IMR-90 (cell line): ENCODE data around the gene PDE5A. TPM values are rescaled to one million over a fixed set of nuclear protein-coding genes. Genes with fewer than 3 reads are reported as not detected.

Source experiments
- ATAC-seq: fragments of 200-7000 bp; cut with Tn5 transposase; 2 replicates; pipeline ENCODE4 v1.9.1; 2020; ENCODE audit warnings: low read depth, mild to moderate bottlenecking, moderate library complexity
- BruUV-seq: library from RNA; stranded (reverse); fragments of 400-500 nt; replicated peaks from 2 replicates; lab custom pipeline; 2021; lab: Mats Ljungman, UMichigan
- CTCF ChIA-PET: fragments of 300-600 bp; formaldehyde crosslinking; extraction: SDS; loops from one replicate; lab custom pipeline; 2021; ENCODE audit warnings: antibody characterized with exemption; lab: Yijun Ruan, JAX
- POLR2A ChIA-PET: fragments of 300-600 bp; sonication (Branson Sonifier 250); formaldehyde crosslinking; loops from one replicate; lab custom pipeline; 2022; ENCODE audit warnings: antibody characterized with exemption; ENCODE audit not compliant: unreplicated experiment; lab: Charles Lee
- DNase-seq: peaks from one replicate; pipeline ENCODE4 v3.0.0; 2013
- H2AFZ ChIP-seq: replicated peaks from 2 replicates; pipeline ENCODE3; 2013; ENCODE audit warnings: low read length, mild to moderate bottlenecking; ENCODE audit not compliant: poor library complexity
- H2AK5ac ChIP-seq: 2 replicates; pipeline ENCODE4 v1.6.1; 2013; ENCODE audit warnings: low read depth, low read length, inconsistent platforms
- H2AK9ac ChIP-seq: replicated peaks from 2 replicates; pipeline ENCODE3; 2013; ENCODE audit warnings: mild to moderate bottlenecking, low read depth, low read length, moderate library complexity; ENCODE audit not compliant: poor library complexity
- H2BK120ac ChIP-seq: 2 replicates; pipeline ENCODE4 v1.6.1; 2013; ENCODE audit warnings: low read depth, low read length, inconsistent platforms
- H2BK15ac ChIP-seq: 3 replicates; pipeline ENCODE4 v1.6.1; 2013; ENCODE audit warnings: low read depth, low read length, inconsistent platforms
- H2BK20ac ChIP-seq: 2 replicates; pipeline ENCODE4 v1.6.1; 2013; ENCODE audit warnings: low read depth, mild to moderate bottlenecking, inconsistent platforms, low read length, moderate library complexity
- H2BK5ac ChIP-seq: 2 replicates; pipeline ENCODE4 v1.6.1; 2013; ENCODE audit warnings: mild to moderate bottlenecking, low read depth, low read length, inconsistent platforms; ENCODE audit not compliant: poor library complexity, severe bottlenecking
- H3K14ac ChIP-seq: replicated peaks from 2 replicates; pipeline ENCODE4 v1.6.1; 2013; ENCODE audit warnings: low read depth, low read length, inconsistent platforms
- H3K18ac ChIP-seq: 2 replicates; pipeline ENCODE4 v1.6.1; 2013; ENCODE audit warnings: low read depth, low read length, control low read depth
- H3K23ac ChIP-seq: 2 replicates; pipeline ENCODE4 v1.6.1; 2013; ENCODE audit warnings: low read depth, low read length, inconsistent platforms
- H3K27ac ChIP-seq: 2 replicates; pipeline ENCODE4 v1.5.1; 2013; ENCODE audit warnings: mild to moderate bottlenecking, control low read depth, low read length; ENCODE audit not compliant: insufficient read depth
- H3K27me3 ChIP-seq: 2 replicates; pipeline ENCODE4 v1.6.1; 2013; ENCODE audit warnings: low read length; ENCODE audit not compliant: control insufficient read depth, insufficient read depth
- H3K36me3 ChIP-seq: 2 replicates; pipeline ENCODE4 v1.6.1; 2013; ENCODE audit warnings: low read length, mixed read lengths; ENCODE audit not compliant: control insufficient read depth, insufficient read depth
- H3K4ac ChIP-seq: 2 replicates; pipeline ENCODE4 v1.6.1; 2013; ENCODE audit warnings: low read depth, low read length, inconsistent platforms
- H3K4me1 ChIP-seq: 2 replicates; pipeline ENCODE4 v1.6.1; 2013; ENCODE audit warnings: low read length, mixed read lengths; ENCODE audit not compliant: control insufficient read depth, insufficient read depth
- H3K4me2 ChIP-seq: 2 replicates; pipeline ENCODE4 v1.6.1; 2013; ENCODE audit warnings: low read depth, mild to moderate bottlenecking, control low read depth, low read length, moderate library complexity
- H3K4me3 ChIP-seq: 2 replicates; pipeline ENCODE4 v1.5.1; 2013; ENCODE audit warnings: low read depth, mild to moderate bottlenecking, control low read depth, low read length, moderate library complexity; ENCODE audit not compliant: insufficient read depth
- H3K56ac ChIP-seq: 2 replicates; pipeline ENCODE4 v1.6.1; 2013; ENCODE audit warnings: low read length, inconsistent platforms; ENCODE audit not compliant: insufficient read depth; ENCODE audit errors: extremely low read depth
- H3K79me1 ChIP-seq, 2 experiments: 2 replicates each; pipeline ENCODE4 v1.6.1; 2013; ENCODE audit warnings: low read length in 2 of 2, inconsistent platforms in 1 of 2, low read depth in 1 of 2
- H3K9ac ChIP-seq: 2 replicates; pipeline ENCODE4 v1.6.1; 2013; ENCODE audit warnings: low read depth, low read length, control low read depth
- H3K9me1 ChIP-seq: 2 replicates; pipeline ENCODE4 v1.6.1; 2013; ENCODE audit warnings: low read length, inconsistent platforms; ENCODE audit not compliant: insufficient read depth
- H3K9me3 ChIP-seq: 2 replicates; pipeline ENCODE4 v1.6.1; 2013; ENCODE audit warnings: low read length; ENCODE audit not compliant: control insufficient read depth, insufficient read depth
- H4K20me1 ChIP-seq: 2 replicates; pipeline ENCODE4 v1.6.1; 2013; ENCODE audit warnings: low read length, inconsistent platforms; ENCODE audit not compliant: insufficient read depth
- H4K5ac ChIP-seq: 2 replicates; pipeline ENCODE4 v1.6.1; 2013; ENCODE audit warnings: mild to moderate bottlenecking, low read depth, low read length, control low read depth
- H4K8ac ChIP-seq, 2 experiments: 2 replicates each; pipeline ENCODE4 v1.6.1; 2013; ENCODE audit warnings: low read depth in 2 of 2, low read length in 2 of 2, control low read depth in 1 of 2, inconsistent platforms in 1 of 2
- H4K91ac ChIP-seq: 2 replicates; pipeline ENCODE4 v1.6.1; 2013; ENCODE audit warnings: low read depth, low read length, inconsistent platforms; ENCODE audit not compliant: insufficient read depth
- CHD1 ChIP-seq: IDR thresholded peaks from 2 replicates; pipeline ENCODE4 v1.6.1; 2012; ENCODE audit warnings: low read depth, low read length, improper control_type of control experiment
- MAFK ChIP-seq: IDR thresholded peaks from 2 replicates; pipeline ENCODE4 v1.6.1; 2012; ENCODE audit warnings: low read depth, low read length, improper control_type of control experiment
- MXI1 ChIP-seq: IDR thresholded peaks from 2 replicates; pipeline ENCODE4 v1.6.1; 2012; ENCODE audit warnings: low read depth, mild to moderate bottlenecking, low read length, moderate library complexity, borderline replicate concordance
- NFE2L2 ChIP-seq: fragments of 150-350 bp; IDR thresholded peaks from 2 replicates; pipeline ENCODE4 v1.6.1; 2016; ENCODE audit warnings: low read depth, mild to moderate bottlenecking, low read length
- POLR2A ChIP-seq: IDR thresholded peaks from 2 replicates; pipeline ENCODE4 v1.6.1; 2012; ENCODE audit warnings: mild to moderate bottlenecking, low read depth, low read length
- WGBS, 2 experiments: methylation state at CpG; one replicate each; pipeline versions ENCODE4 v1.1.5 to v1.1.7; 2013; ENCODE audit warnings: missing lambda C conversion rate in 2 of 2; ENCODE audit not compliant: insufficient read length in 1 of 2; ENCODE audit errors: extremely low coverage in 2 of 2; 5-methylcytosine and 5-hydroxymethylcytosine counted together
- dilution Hi-C: fragments of 300-500 bp; cut with HindIII; formaldehyde crosslinking; loops from one replicate; pipeline ENCODE4 v1.14.3; 2018; ENCODE audit warnings: low sequenced_read_pairs; ENCODE audit not compliant: unreplicated experiment
- in situ Hi-C: fragments of 300-500 bp; cut with MboI; formaldehyde crosslinking; loops from 3 replicates; pipeline ENCODE4 v1.14.3; 2019; ENCODE audit warnings: low sequenced_read_pairs, inconsistent platforms, mixed read lengths
- intact Hi-C: fragments of 100-400 bp; cut with micrococcal nuclease; formaldehyde crosslinking; loops from 2 replicates; pipeline ENCODE4 v1.10.0; 2022
- polyA plus RNA-seq, 3 experiments: library from polyadenylated mRNA; depleted of rRNA; stranded (reverse); fragments of >200 nt; gene quantifications; 2 replicates each; pipeline ENCODE4 v1.2.3, GENCODE V29; 2012; ENCODE audit warnings: low replicate concordance in 1 of 3
- total RNA-seq: library from RNA; depleted of rRNA; stranded (reverse); fragments of >200 nt; gene quantifications from 2 replicates; pipeline ENCODE4 v1.2.3, GENCODE V29; 2012

The PDE5A gene
- total and polyA plus RNA-seq, 2 of the 4 experiments (the other 2 are of a cell fraction) = 101 to 770 TPM

- intact Hi-C loops (no loop called here), dilution Hi-C loops (no loop called here), in situ Hi-C loops (no loop called here)
- H2AK9ac ChIP-seq = no peak overlapping the region
- no peak overlapping the region for H2BK20ac ChIP-seq
- H4K20me1 ChIP-seq = peaks cover 80% of the 10 kb centered on the region
- H3K36me3 ChIP-seq = peaks cover 24% of the 10 kb centered on the region
- H3K9me3 ChIP-seq = no peaks in the 10 kb centered on the region
- H3K4me1 ChIP-seq = peaks cover 13% of the 10 kb centered on the region
- no peak overlapping the region for H3K18ac ChIP-seq
- H3K14ac ChIP-seq = peak overlapping the region; percentile 44; the same call in 1 of the 2 replicates
- no peak for TF ChIP-seq CHD1
- TF ChIP-seq POLR2A = no peak
- TF ChIP-seq MXI1 = no peak
- no peak for TF ChIP-seq MAFK
- TF ChIP-seq NFE2L2 = no peak
- peak overlapping the region; percentile 67 for H3K4me2 ChIP-seq
- H2AFZ ChIP-seq = no peak overlapping the region
- no peaks in the 10 kb centered on the region for H3K27me3 ChIP-seq
- CTCF ChIA-PET = no interaction called here
- DNase-seq (peak; percentile 68), ATAC-seq (peak; percentile 65)
- H2BK5ac ChIP-seq = peak overlapping the region; percentile 18
- WGBS, 2 experiments = no CpG with 5 or more reads among the region's 5 CpGs
- no peak overlapping the region for H3K23ac ChIP-seq
- H3K56ac ChIP-seq = no peak overlapping the region
- no peak overlapping the region for H4K8ac ChIP-seq
- no peak overlapping the region for H2AK5ac ChIP-seq
- H4K91ac ChIP-seq = no peak overlapping the region
- peaks cover 9% of the 10 kb centered on the region for H3K9me1 ChIP-seq
- no peak overlapping the region for H2BK15ac ChIP-seq
- POLR2A ChIA-PET = no interaction called here
- H2BK120ac ChIP-seq = no peak overlapping the region
- H4K5ac ChIP-seq = no peak overlapping the region
- no peak overlapping the region for H3K4ac ChIP-seq
- peak overlapping the region; percentile 34; the same call in 1 of the 2 replicates for H3K27ac ChIP-seq
- BruUV-seq = TSS peak; percentile 0
- H3K9ac ChIP-seq = no peak overlapping the region
- H3K4me3 ChIP-seq = no peak overlapping the region
- peaks cover 15 to 59% of the 10 kb centered on the region in 2 experiments; a peak in 3 of 4 replicates for H3K79me1 ChIP-seq
Observed at GRCh38 chr4:119570401-119570800, 58.2 kb downstream of the PDE5A start.
